AG09319 (cell line): ENCODE measurements around the gene BMP2.

Source experiments
- DNase-seq: peaks from one replicate; pipeline ENCODE4 v3.0.0-alpha.2; 2010; ENCODE audit warnings: low read depth; ENCODE audit errors: extremely low read depth
- TF ChIP-seq, protein P1 (sequence below): IDR thresholded peaks from 2 replicates; pipeline ENCODE4 v1.5.1; 2011; ENCODE audit warnings: low read depth, mild to moderate bottlenecking, inconsistent platforms, low read length, moderate library complexity

BMP2 gene

DNA sequence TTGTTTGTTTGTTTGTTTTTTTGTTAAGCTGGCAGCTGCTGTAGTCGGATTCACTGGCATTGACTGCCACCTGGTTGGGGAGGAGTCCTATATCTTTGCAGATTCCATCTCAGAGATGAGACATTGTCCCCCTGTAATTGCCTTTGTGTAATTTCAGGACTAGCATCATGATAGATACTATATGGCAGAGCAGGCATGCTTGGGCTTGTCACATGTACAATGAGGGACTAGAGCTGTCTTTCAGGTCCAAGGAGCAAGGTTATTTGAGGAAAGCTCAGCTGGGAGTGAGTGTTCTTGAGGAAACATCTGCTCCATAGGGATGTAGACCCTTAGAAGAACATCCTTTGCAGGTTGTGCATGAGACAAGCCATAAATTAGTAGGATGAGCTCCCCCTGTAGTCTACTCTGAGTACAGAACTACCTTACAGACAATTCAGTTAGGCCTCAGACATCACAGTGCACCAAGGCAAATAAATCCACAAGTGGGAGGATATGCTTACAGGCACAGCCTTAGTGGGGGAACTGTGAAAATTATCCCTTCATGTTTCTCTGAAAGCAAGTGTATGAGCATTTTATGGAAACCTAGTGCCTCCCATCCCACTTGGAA, 62.1 kb downstream of the BMP2 start:
- no peak for DNase-seq
- TF ChIP-seq, protein P1, sequence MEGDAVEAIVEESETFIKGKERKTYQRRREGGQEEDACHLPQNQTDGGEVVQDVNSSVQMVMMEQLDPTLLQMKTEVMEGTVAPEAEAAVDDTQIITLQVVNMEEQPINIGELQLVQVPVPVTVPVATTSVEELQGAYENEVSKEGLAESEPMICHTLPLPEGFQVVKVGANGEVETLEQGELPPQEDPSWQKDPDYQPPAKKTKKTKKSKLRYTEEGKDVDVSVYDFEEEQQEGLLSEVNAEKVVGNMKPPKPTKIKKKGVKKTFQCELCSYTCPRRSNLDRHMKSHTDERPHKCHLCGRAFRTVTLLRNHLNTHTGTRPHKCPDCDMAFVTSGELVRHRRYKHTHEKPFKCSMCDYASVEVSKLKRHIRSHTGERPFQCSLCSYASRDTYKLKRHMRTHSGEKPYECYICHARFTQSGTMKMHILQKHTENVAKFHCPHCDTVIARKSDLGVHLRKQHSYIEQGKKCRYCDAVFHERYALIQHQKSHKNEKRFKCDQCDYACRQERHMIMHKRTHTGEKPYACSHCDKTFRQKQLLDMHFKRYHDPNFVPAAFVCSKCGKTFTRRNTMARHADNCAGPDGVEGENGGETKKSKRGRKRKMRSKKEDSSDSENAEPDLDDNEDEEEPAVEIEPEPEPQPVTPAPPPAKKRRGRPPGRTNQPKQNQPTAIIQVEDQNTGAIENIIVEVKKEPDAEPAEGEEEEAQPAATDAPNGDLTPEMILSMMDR = peak; percentile 24
